SK-N-SH (cell line): ENCODE data around the gene DEPDC7. TPM values are rescaled to one million over a fixed set of nuclear protein-coding genes. Genes with fewer than 3 reads are reported as not detected.

Experiments
- CTCF ChIA-PET: fragments of 300-600, 350-600 bp; formaldehyde crosslinking; extraction: SDS; loops from one replicate; lab custom pipeline; 2021; lab: Yijun Ruan, JAX
- POLR2A ChIA-PET: fragments of 350-600 bp; sonication (Branson Sonifier 250); formaldehyde crosslinking; extraction: SDS; loops from one replicate; lab custom pipeline; 2020; ENCODE audit warnings: antibody characterized with exemption, inconsistent platforms; lab: Yijun Ruan, JAX
- DNase-seq: peaks from one replicate; pipeline ENCODE4 v3.0.0; 2012
- H2AFZ ChIP-seq: fragments of 200-600 bp; sonication (generic); 2 replicates; pipeline ENCODE4 v1.8.1; 2016; ENCODE audit warnings: antibody characterized with exemption, mild to moderate bottlenecking, low read depth
- H3F3A ChIP-seq: fragments of 200-600 bp; sonication (generic); replicated peaks from 2 replicates; pipeline ENCODE3; 2016; ENCODE audit warnings: antibody characterized with exemption, mild to moderate bottlenecking; ENCODE audit not compliant: insufficient read depth
- H3K27ac ChIP-seq, 2 experiments: fragments of 200-500 bp in 1 of 2; fragments of 200-600 bp in 1 of 2; sonication (Bioruptor generic) in 1 of 2; sonication (generic), shearing (Covaris generic) in 1 of 2; 2 replicates each; pipeline versions ENCODE4 v1.5.1 to v1.6.1; 2014 to 2016; ENCODE audit warnings: low read depth in 2 of 2, inconsistent platforms in 1 of 2, low read length in 1 of 2, mild to moderate bottlenecking in 1 of 2, mixed read lengths in 1 of 2
- H3K27me3 ChIP-seq: fragments of 200-600 bp; sonication (generic), shearing (Covaris generic); 2 replicates; pipeline ENCODE4 v1.6.1; 2016; ENCODE audit warnings: mixed run types; ENCODE audit not compliant: insufficient read depth
- H3K36me3 ChIP-seq, 2 experiments: fragments of 200-500 bp in 1 of 2; fragments of 200-600 bp in 1 of 2; sonication (Bioruptor generic) in 1 of 2; sonication (generic) in 1 of 2; replicated peaks in 1 of 2; 2 replicates each; pipeline versions ENCODE3 to v1.5.1; 2014 to 2016; ENCODE audit warnings: low read length in 1 of 2, mild to moderate bottlenecking in 1 of 2; ENCODE audit not compliant: insufficient read depth in 2 of 2, control insufficient read depth in 1 of 2
- H3K4me1 ChIP-seq, 2 experiments: fragments of 200-500 bp in 1 of 2; fragments of 200-600 bp in 1 of 2; sonication (Bioruptor generic) in 1 of 2; sonication (generic), shearing (Covaris generic) in 1 of 2; 2 replicates each; pipeline versions ENCODE4 v1.5.1 to v1.6.1; 2014 to 2016; ENCODE audit warnings: low read depth in 1 of 2, low read length in 1 of 2, mixed run types in 1 of 2; ENCODE audit not compliant: insufficient read depth in 2 of 2, control insufficient read depth in 1 of 2
- H3K4me2 ChIP-seq: fragments of 200-600 bp; sonication (generic), shearing (Covaris generic); 2 replicates; pipeline ENCODE4 v1.6.1; 2017; ENCODE audit warnings: mixed run types
- H3K4me3 ChIP-seq, 2 experiments: fragments of 200-500 bp in 1 of 2; fragments of 200-600 bp in 1 of 2; sonication (Bioruptor generic) in 1 of 2; sonication (generic), shearing (Covaris generic) in 1 of 2; 2 replicates each; pipeline versions ENCODE4 v1.5.1 to v1.8.1; 2014 to 2016; ENCODE audit warnings: low read depth in 2 of 2, inconsistent platforms in 1 of 2, low read length in 1 of 2, mild to moderate bottlenecking in 1 of 2, mixed read lengths in 1 of 2, moderate library complexity in 1 of 2
- H3K79me2 ChIP-seq: fragments of 200-600 bp; sonication (generic); 2 replicates; pipeline ENCODE4 v1.8.1; 2017; ENCODE audit warnings: mild to moderate bottlenecking; ENCODE audit not compliant: insufficient read depth
- H3K9ac ChIP-seq: fragments of 200-600 bp; sonication (generic); 2 replicates; pipeline ENCODE4 v1.6.1; 2017; ENCODE audit warnings: mixed run types
- H3K9me2 ChIP-seq: fragments of 200-600 bp; sonication (generic); 2 replicates; pipeline ENCODE4 v1.6.1; 2017; ENCODE audit warnings: mixed run types
- H3K9me3 ChIP-seq: fragments of 200-600 bp; sonication (generic); 2 replicates; pipeline ENCODE4 v1.6.1; 2017; ENCODE audit warnings: mixed run types, mild to moderate bottlenecking, moderate library complexity
- H4K20me1 ChIP-seq: fragments of 200-600 bp; sonication (generic); 2 replicates; pipeline ENCODE4 v1.6.1; 2017; ENCODE audit warnings: mild to moderate bottlenecking, mixed run types; ENCODE audit not compliant: insufficient read depth
- ELF1 ChIP-seq: IDR thresholded peaks from 2 replicates; pipeline ENCODE4 v1.4.0; 2012
- EP300 ChIP-seq, 2 experiments: IDR thresholded peaks; 2 replicates each; pipeline versions ENCODE4 v1.4.0 to v1.6.1; 2012; ENCODE audit warnings: borderline replicate concordance in 1 of 2, low read depth in 1 of 2, low read length in 1 of 2
- EZH2phosphoT487 ChIP-seq: fragments of 200-600 bp; sonication (generic); IDR thresholded peaks from 2 replicates; pipeline ENCODE4 v1.6.1; 2017; ENCODE audit warnings: low read depth, mixed run types, mild to moderate bottlenecking, antibody characterized with exemption, moderate library complexity, borderline replicate concordance
- FOSL2 ChIP-seq: IDR thresholded peaks from 2 replicates; pipeline ENCODE4 v1.4.0; 2012; ENCODE audit warnings: low read depth, mild to moderate bottlenecking, moderate library complexity, borderline replicate concordance
- FOXJ3 ChIP-seq: sonication (generic); formaldehyde crosslinking; IDR thresholded peaks from 2 replicates; pipeline ENCODE4 v1.5.1; 2020; ENCODE audit warnings: mild to moderate bottlenecking, missing genetic modification reagents
- FOXM1 ChIP-seq: IDR thresholded peaks from 2 replicates; pipeline ENCODE4 v1.4.0; 2012; ENCODE audit warnings: low read depth, mild to moderate bottlenecking
- GABPA ChIP-seq: IDR thresholded peaks from 2 replicates; pipeline ENCODE4 v1.4.0; 2012; ENCODE audit warnings: low read depth, mild to moderate bottlenecking
- JUND ChIP-seq: IDR thresholded peaks from 2 replicates; pipeline ENCODE4 v1.4.0; 2012
- MEF2A ChIP-seq: IDR thresholded peaks from 2 replicates; pipeline ENCODE4 v1.4.0; 2012; ENCODE audit warnings: low read depth, borderline replicate concordance
- MXI1 ChIP-seq: IDR thresholded peaks from 2 replicates; pipeline ENCODE4 v1.6.1; 2012; ENCODE audit warnings: mild to moderate bottlenecking, low read depth, low read length, improper control_type of control experiment
- NFIC ChIP-seq: IDR thresholded peaks from 2 replicates; pipeline ENCODE4 v1.4.0; 2012; ENCODE audit warnings: borderline replicate concordance
- NRF1 ChIP-seq: IDR thresholded peaks from 2 replicates; pipeline ENCODE4 v1.6.1; 2012; ENCODE audit warnings: low read depth, mild to moderate bottlenecking, low read length
- POLR2AphosphoS5 ChIP-seq: IDR thresholded peaks from 2 replicates; pipeline ENCODE4 v1.6.1; 2012; ENCODE audit warnings: low read depth, low read length
- RAD21 ChIP-seq: IDR thresholded peaks from 2 replicates; pipeline ENCODE4 v1.6.1; 2012; ENCODE audit warnings: mild to moderate bottlenecking, low read length
- RCOR1 ChIP-seq: fragments of 150-350 bp; IDR thresholded peaks from 2 replicates; pipeline ENCODE4 v1.6.1; 2017; ENCODE audit warnings: antibody characterized with exemption, low read length
- RFX5 ChIP-seq: IDR thresholded peaks from 2 replicates; pipeline ENCODE4 v1.6.1; 2012; ENCODE audit warnings: mild to moderate bottlenecking, improper control_type of control experiment, low read length
- RXRA ChIP-seq: IDR thresholded peaks from 2 replicates; pipeline ENCODE4 v1.4.0; 2012; ENCODE audit warnings: low read depth, mild to moderate bottlenecking, borderline replicate concordance
- SIN3A ChIP-seq: IDR thresholded peaks from 2 replicates; pipeline ENCODE4 v1.6.1; 2012; ENCODE audit warnings: low read depth, mild to moderate bottlenecking, low read length, moderate library complexity, borderline replicate concordance
- TAF1 ChIP-seq: IDR thresholded peaks from 2 replicates; pipeline ENCODE4 v1.6.1; 2012; ENCODE audit warnings: low read depth, mild to moderate bottlenecking, low read length, moderate library complexity, borderline replicate concordance
- TCF12 ChIP-seq: IDR thresholded peaks from 2 replicates; pipeline ENCODE4 v1.4.0; 2012
- YY1 ChIP-seq: IDR thresholded peaks from 2 replicates; pipeline ENCODE4 v1.4.0; 2012; ENCODE audit warnings: low read depth, mild to moderate bottlenecking
- WGBS: methylation state at CpG from one replicate; pipeline ENCODE4 v1.1.6; 2017; ENCODE audit warnings: low lambda C conversion rate; 5-methylcytosine and 5-hydroxymethylcytosine counted together
- polyA plus RNA-seq, 3 experiments: library from polyadenylated mRNA; depleted of rRNA; stranded (reverse); fragments of >200 nt; gene quantifications; 2 replicates each; pipeline ENCODE4 v1.2.3, GENCODE V29; 2012
- TF ChIP-seq, protein P1 (sequence below): IDR thresholded peaks from 2 replicates; pipeline ENCODE4 v1.6.1; 2012; ENCODE audit warnings: mild to moderate bottlenecking, low read depth, low read length, moderate library complexity
- TF ChIP-seq, protein P2 (sequence below): IDR thresholded peaks from 2 replicates; pipeline ENCODE4; 2012
- TF ChIP-seq, protein P3 (sequence below): fragments of 150-350 bp; IDR thresholded peaks from 2 replicates; pipeline ENCODE4 v1.6.1; 2017; ENCODE audit warnings: antibody characterized with exemption, low read length, low read depth, borderline replicate concordance
- TF ChIP-seq, protein P4 (sequence below): IDR thresholded peaks from 2 replicates; pipeline ENCODE4 v1.4.0; 2012; ENCODE audit warnings: low read depth
- TF ChIP-seq, protein P5 (sequence below): IDR thresholded peaks from 2 replicates; pipeline ENCODE4 v1.4.0; 2012; ENCODE audit warnings: low read depth, borderline replicate concordance
- TF ChIP-seq, protein P6 (sequence below): fragments of 150-350 bp; IDR thresholded peaks from 2 replicates; pipeline ENCODE4 v1.6.1; 2016; ENCODE audit warnings: mild to moderate bottlenecking, low read depth, low read length

Gene DEPDC7
- polyA plus RNA-seq, 1 of the 3 experiments (the other 2 are of a cell fraction) = 9.7 TPM

DNA sequence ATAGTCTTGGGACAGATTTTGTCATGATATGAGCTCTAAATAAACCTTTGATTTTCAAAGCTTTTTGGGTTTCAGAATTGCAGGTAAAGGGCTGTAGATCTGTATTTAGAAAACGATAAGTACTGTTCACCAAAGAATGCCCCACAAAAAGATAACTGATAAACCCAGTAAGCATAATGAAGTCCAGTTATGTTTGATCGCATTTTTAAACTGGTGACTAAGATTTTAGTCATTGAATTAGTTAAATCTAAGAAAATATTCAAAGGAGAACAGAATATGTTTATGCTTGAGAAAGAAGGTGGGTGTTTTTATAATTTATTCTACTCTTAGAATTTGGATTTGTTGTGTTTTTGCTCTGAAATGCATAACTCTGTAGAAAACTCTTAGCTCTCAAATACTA, 11.6 kb downstream of the DEPDC7 start:
- Histone ChIP-seq H3F3A (peaks cover 31% of the 10 kb centered on the region), H3K9me3 (no peaks in the 10 kb centered on the region), H3K4me3 (no peak overlapping the region), H3K27me3 (no peaks in the 10 kb centered on the region), H2AFZ (no peak overlapping the region), H4K20me1 (no peaks in the 10 kb centered on the region), H3K9me2 (no peaks in the 10 kb centered on the region), H3K4me2 (peak overlapping the region; percentile 67; the same call in 1 of the 2 replicates), H3K27ac (peak overlapping the region; percentile 65 to 79; a peak in 3 of 4 replicates), H3K79me2 (peaks cover 32% of the 10 kb centered on the region), H3K9ac (no peak overlapping the region), H3K36me3 (peaks cover 7 to 22% of the 10 kb centered on the region in 2 experiments), H3K4me1 (peaks cover 2 to 28% of the 10 kb centered on the region in 2 experiments)
- WGBS = 19% methylated on average over 2 of the region's 2 CpGs
- CTCF ChIA-PET = interaction anchor here (0.9 to 1.8 kb wide), 2 partner anchors 13 to 38 kb away, joined by 3 to 5 read pairs; no protein-coding TSS in a partner anchor
- POLR2A ChIA-PET = interaction anchor here (1.3 kb wide), 1 partner anchor 12 kb away, joined by 4 read pairs; the partner anchor contains the start of gene TCP11L1
- DNase-seq = no peak
- TF ChIP-seq, protein P1, sequence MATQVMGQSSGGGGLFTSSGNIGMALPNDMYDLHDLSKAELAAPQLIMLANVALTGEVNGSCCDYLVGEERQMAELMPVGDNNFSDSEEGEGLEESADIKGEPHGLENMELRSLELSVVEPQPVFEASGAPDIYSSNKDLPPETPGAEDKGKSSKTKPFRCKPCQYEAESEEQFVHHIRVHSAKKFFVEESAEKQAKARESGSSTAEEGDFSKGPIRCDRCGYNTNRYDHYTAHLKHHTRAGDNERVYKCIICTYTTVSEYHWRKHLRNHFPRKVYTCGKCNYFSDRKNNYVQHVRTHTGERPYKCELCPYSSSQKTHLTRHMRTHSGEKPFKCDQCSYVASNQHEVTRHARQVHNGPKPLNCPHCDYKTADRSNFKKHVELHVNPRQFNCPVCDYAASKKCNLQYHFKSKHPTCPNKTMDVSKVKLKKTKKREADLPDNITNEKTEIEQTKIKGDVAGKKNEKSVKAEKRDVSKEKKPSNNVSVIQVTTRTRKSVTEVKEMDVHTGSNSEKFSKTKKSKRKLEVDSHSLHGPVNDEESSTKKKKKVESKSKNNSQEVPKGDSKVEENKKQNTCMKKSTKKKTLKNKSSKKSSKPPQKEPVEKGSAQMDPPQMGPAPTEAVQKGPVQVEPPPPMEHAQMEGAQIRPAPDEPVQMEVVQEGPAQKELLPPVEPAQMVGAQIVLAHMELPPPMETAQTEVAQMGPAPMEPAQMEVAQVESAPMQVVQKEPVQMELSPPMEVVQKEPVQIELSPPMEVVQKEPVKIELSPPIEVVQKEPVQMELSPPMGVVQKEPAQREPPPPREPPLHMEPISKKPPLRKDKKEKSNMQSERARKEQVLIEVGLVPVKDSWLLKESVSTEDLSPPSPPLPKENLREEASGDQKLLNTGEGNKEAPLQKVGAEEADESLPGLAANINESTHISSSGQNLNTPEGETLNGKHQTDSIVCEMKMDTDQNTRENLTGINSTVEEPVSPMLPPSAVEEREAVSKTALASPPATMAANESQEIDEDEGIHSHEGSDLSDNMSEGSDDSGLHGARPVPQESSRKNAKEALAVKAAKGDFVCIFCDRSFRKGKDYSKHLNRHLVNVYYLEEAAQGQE = no peak
- TF ChIP-seq MXI1 (no peak), FOXJ3 (no peak), JUND (peak; percentile 43), RCOR1 (no peak), YY1 (no peak), FOXM1 (no peak), MEF2A (no peak), TCF12 (peak; percentile 64), EP300 (IDR thresholded peaks at IDR 0.05; ENCODE audit: borderline replicate concordance in 1 of 2, low read depth in 1 of 2, low read length in 1 of 2) (peak in 1 of 2 experiments; percentile 30; a peak in 1 of 4 replicates), EZH2phosphoT487 (no peak), FOSL2 (peak; percentile 51; the same call in 1 of the 2 replicates), ELF1 (no peak), SIN3A (no peak), POLR2AphosphoS5 (no peak), RAD21 (no peak), GABPA (no peak), RXRA (no peak), NRF1 (no peak), RFX5 (no peak), TAF1 (no peak), NFIC (no peak)
- TF ChIP-seq, protein P2, sequence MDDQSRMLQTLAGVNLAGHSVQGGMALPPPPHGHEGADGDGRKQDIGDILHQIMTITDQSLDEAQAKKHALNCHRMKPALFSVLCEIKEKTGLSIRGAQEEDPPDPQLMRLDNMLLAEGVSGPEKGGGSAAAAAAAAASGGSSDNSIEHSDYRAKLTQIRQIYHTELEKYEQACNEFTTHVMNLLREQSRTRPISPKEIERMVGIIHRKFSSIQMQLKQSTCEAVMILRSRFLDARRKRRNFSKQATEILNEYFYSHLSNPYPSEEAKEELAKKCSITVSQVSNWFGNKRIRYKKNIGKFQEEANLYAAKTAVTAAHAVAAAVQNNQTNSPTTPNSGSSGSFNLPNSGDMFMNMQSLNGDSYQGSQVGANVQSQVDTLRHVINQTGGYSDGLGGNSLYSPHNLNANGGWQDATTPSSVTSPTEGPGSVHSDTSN = peak; percentile 6; the same call in 1 of the 2 replicates
- TF ChIP-seq, protein P3, sequence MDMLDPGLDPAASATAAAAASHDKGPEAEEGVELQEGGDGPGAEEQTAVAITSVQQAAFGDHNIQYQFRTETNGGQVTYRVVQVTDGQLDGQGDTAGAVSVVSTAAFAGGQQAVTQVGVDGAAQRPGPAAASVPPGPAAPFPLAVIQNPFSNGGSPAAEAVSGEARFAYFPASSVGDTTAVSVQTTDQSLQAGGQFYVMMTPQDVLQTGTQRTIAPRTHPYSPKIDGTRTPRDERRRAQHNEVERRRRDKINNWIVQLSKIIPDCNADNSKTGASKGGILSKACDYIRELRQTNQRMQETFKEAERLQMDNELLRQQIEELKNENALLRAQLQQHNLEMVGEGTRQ = no peak
- TF ChIP-seq, protein P4, sequence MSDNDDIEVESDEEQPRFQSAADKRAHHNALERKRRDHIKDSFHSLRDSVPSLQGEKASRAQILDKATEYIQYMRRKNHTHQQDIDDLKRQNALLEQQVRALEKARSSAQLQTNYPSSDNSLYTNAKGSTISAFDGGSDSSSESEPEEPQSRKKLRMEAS = no peak
- TF ChIP-seq, protein P5, sequence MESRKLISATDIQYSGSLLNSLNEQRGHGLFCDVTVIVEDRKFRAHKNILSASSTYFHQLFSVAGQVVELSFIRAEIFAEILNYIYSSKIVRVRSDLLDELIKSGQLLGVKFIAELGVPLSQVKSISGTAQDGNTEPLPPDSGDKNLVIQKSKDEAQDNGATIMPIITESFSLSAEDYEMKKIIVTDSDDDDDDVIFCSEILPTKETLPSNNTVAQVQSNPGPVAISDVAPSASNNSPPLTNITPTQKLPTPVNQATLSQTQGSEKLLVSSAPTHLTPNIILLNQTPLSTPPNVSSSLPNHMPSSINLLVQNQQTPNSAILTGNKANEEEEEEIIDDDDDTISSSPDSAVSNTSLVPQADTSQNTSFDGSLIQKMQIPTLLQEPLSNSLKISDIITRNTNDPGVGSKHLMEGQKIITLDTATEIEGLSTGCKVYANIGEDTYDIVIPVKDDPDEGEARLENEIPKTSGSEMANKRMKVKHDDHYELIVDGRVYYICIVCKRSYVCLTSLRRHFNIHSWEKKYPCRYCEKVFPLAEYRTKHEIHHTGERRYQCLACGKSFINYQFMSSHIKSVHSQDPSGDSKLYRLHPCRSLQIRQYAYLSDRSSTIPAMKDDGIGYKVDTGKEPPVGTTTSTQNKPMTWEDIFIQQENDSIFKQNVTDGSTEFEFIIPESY = no peak
- TF ChIP-seq, protein P6, sequence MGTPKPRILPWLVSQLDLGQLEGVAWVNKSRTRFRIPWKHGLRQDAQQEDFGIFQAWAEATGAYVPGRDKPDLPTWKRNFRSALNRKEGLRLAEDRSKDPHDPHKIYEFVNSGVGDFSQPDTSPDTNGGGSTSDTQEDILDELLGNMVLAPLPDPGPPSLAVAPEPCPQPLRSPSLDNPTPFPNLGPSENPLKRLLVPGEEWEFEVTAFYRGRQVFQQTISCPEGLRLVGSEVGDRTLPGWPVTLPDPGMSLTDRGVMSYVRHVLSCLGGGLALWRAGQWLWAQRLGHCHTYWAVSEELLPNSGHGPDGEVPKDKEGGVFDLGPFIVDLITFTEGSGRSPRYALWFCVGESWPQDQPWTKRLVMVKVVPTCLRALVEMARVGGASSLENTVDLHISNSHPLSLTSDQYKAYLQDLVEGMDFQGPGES = no peak
